K562 (cell line): ENCODE results near the gene DIP2B.

Experiments
- CUX1 ChIP-seq: fragments of 200-800 bp; sonication (Bioruptor generic); IDR thresholded peaks from 2 replicates; pipeline ENCODE4 v1.6.1; 2016; ENCODE audit warnings: missing genetic modification characterization, missing compliant biosample characterization
- EP300 ChIP-seq: IDR thresholded peaks from 2 replicates; pipeline ENCODE4 v1.6.1; 2012; ENCODE audit warnings: low read length, improper control_type of control experiment
- FOXM1 ChIP-seq, 2 experiments: fragments of 450-650 bp in 1 of 2; sonication (generic) in 1 of 2; formaldehyde crosslinking in 1 of 2; IDR thresholded peaks; 2 replicates each; pipeline versions ENCODE4 v1.6.1 to v1.9.0; 2017 to 2022; ENCODE audit warnings: low read depth in 2 of 2, mild to moderate bottlenecking in 2 of 2, missing genetic modification reagents in 1 of 2, moderate library complexity in 1 of 2
- HNRNPL ChIP-seq: fragments of 200-400 bp; formaldehyde crosslinking; IDR thresholded peaks from 2 replicates; pipeline ENCODE4 v1.6.1; 2017; ENCODE audit warnings: low read depth, mild to moderate bottlenecking, low read length
- MCM3 ChIP-seq: fragments of 450-650 bp; IDR thresholded peaks from 2 replicates; pipeline ENCODE4 v1.6.1; 2016
- MLX ChIP-seq, 2 experiments: fragments of 450-650 bp in 1 of 2; sonication (generic) in 1 of 2; formaldehyde crosslinking; conservative IDR thresholded peaks; 2 replicates each; pipeline versions ENCODE4 v1.4.0 to v1.8.1; 2020 to 2022; ENCODE audit warnings: mild to moderate bottlenecking in 1 of 2, missing genetic modification reagents in 1 of 2
- PHTF2 ChIP-seq: fragments of 250-450 bp; sonication (Bioruptor Pico); IDR thresholded peaks from 2 replicates; pipeline ENCODE4 v1.5.0; 2021; ENCODE audit warnings: mild to moderate bottlenecking
- POLR2A ChIP-seq: fragments of 450-650 bp; conservative IDR thresholded peaks from 2 replicates; pipeline ENCODE4 v1.6.1; 2016
- ZBTB11 ChIP-seq, 3 experiments: fragments of 200-800 bp in 1 of 3; fragments of 250-450 bp in 1 of 3; fragments of 450-650 bp in 1 of 3; sonication (Bioruptor Pico) in 1 of 3; sonication (Bioruptor generic) in 1 of 3; formaldehyde crosslinking in 1 of 3; IDR thresholded peaks; 2 replicates each; pipeline versions ENCODE4 v1.6.1 to v1.8.0; 2016 to 2022; ENCODE audit warnings: mild to moderate bottlenecking in 2 of 3, missing genetic modification characterization in 2 of 3, missing compliant biosample characterization in 1 of 3, moderate library complexity in 1 of 3
- ZNF274 ChIP-seq: IDR thresholded peaks from 2 replicates; pipeline ENCODE4 v1.6.1; 2011; ENCODE audit warnings: low read depth, mild to moderate bottlenecking, low read length, moderate library complexity, borderline replicate concordance
- ZNF280A ChIP-seq: fragments of 450-650 bp; IDR thresholded peaks from 2 replicates; pipeline ENCODE4 v1.6.1; 2018; ENCODE audit warnings: mild to moderate bottlenecking, low read depth; ENCODE audit not compliant: partially characterized antibody

- TF ChIP-seq CUX1 (CRISPR knock-in tag) (no peak), FOXM1 (IDR thresholded peaks at IDR 0.05; ENCODE audit: low read depth) (no peak), FOXM1 (CRISPR knock-in tag; IDR thresholded peaks at IDR 0.05; ENCODE audit: low read depth) (no peak), POLR2A (no peak), ZNF274 (no peak), PHTF2 (CRISPR knock-in tag) (no peak), ZNF280A (no peak), ZBTB11 (CRISPR knock-in tag; IDR thresholded peaks at IDR 0.05) (no peak), MLX (CRISPR knock-in tag; conservative IDR thresholded peaks at IDR 0.05) (no peak), MCM3 (no peak), HNRNPL (no peak), EP300 (no peak)
These were observed 134.9 kb downstream of the DIP2B start for GRCh38 chr12:50639721-50640120.
